GM19035 (cell line): ENCODE measurements around the gene GJA9.

Source experiments
- ATAC-seq: cut with Tn5 transposase; IDR thresholded peaks from one replicate; pipeline ENCODE4 v1.9.1; 2021; ENCODE audit not compliant: unreplicated experiment

The GJA9 gene

DNA sequence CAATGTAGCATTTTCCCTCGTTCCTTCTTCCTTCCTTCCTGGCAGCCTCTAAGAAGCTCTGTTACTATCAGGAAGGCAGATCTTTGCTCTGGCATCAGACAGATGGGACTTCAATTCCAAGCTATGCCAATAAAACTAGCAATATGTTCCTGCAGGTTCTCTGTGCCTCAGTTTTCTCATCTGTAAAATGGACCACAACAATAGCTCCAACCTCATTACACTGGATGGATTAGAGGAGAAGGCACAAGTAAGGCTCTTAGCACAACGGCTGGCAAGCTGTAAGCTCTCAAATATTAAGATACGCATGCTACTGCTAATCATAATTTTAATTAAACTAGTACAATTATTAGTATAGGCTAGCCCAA is 49.0 kb downstream of the GJA9 start:
- ATAC-seq: no peak

DNA sequence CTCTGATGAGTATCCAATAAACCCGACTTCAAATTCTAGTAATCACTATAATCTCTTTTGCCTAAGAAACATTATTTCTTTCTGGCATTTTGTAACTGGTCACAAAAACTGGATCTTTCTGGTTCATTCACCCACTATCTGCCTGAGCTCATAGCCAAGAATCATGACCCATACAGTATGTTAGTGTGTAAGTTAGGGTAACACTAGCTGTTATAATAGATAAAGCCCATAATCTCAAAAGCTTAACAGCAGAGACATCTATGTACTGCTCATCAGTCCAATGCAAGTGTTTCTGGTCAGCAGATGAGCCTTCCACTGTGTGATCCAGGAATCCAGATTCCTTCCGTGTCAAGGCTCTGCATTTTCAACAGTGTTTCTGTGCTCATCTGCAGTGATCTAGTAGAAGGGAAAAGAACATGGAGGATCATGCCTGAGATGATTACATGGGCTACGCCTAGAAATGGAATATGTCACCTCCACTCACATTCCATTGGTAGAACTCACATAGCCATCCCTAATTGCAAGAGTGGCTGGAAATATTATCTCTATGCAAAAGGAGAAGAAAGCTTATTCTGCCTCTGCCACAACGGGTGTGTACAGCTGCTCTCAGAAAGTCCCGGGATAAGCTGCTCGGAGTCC is 49.5 kb downstream of the GJA9 start:
- ATAC-seq: no peak

DNA sequence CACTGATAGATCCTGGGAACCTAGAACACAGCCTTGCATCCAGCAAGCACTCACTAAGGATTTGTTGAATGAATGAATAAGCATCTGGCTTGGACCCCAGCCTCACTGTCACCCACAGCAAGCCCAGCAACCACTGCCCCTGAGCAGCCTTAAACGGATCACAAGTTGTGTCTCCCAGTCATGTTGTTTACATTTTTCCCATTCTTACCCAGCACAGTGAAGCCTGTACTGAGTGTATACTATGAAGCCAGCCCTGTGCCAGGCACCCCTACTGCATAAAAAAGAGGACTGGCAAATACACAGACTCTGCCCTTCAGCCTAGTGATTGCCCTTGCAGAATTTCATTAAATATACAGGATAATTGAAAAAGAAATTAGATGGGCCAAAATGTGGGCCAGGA is 52.0 kb downstream of the GJA9 start:
- no peak for ATAC-seq

DNA sequence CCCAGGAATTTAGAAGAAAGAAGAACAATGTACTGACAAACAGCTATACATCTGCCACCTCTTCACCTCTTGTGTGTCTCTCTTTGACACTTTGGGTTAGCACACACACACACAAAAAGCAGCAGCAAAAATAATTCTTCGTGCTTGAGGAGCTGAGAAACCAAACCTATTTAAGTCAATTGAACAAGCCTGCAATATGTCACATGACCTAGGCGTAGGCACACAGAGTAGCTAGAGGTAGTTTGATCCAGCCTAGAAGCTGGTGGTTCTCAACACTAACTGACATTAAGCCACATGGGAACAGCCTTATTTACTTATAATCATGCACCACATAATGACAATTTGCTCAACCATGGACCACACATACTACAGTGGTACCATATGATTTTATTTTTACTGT is 54.1 kb downstream of the GJA9 start:
- no peak for ATAC-seq

DNA sequence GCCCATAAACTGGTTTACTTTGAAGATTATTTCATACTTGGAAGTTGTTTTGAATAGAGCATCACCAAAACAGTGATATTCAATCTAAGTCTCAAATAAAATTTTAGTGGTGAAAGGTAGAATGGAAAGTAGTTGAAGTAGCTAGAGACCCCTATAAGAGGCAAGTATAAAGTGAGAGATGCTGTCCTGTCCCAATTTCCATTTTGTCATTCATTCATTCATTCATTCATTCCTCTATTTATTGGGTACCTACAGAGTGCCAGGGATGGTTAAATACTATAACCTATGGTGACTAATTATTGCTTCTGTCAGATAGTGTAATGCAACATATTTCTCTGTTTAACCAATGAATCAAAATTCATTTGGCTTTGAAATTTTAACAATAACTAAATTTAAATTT is 54.5 kb downstream of the GJA9 start:
- no peak for ATAC-seq

DNA sequence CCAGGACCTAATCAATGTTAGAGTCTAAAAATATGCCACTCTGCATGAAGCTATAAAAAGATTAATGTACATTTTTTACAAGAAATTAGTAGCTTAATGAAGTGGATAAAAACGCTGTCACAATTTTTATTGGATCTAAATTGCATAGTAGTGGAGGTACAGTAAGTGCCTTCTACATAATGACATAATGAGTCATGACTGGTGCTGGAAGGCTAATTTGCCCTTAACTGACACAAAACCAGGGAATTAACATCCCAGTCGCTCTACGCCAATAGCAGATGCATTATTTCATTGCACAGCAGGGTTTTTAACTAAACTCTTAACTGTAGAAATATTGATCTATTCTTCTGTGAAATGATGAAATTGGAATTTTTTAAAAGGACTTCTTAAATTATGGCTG is 55.1 kb downstream of the GJA9 start:
- no peak for ATAC-seq
